ENCODE measurements around the gene SPTBN5. TPM values are rescaled to one million over a fixed set of nuclear protein-coding genes. Genes with fewer than 3 reads are reported as not detected.

The SPTBN5 gene
- total RNA-seq, 1 donor from 2014 or later = 0.32 TPM

- H3K27ac Mint-ChIP-seq (ENCODE audit: unreplicated experiment) = no peak overlapping the region
- peaks cover 4% of the 10 kb centered on the region for H3K9me3 Mint-ChIP-seq (ENCODE audit: unreplicated experiment)
- no peaks in the 10 kb centered on the region for H3K36me3 Mint-ChIP-seq (ENCODE audit: unreplicated experiment)
- no peak for DNase-seq
- TF ChIP-seq CTCF (IDR thresholded peaks at IDR 0.05; ENCODE audit: partially characterized antibody, unreplicated experiment) = no peak
- H3K4me3 Mint-ChIP-seq (ENCODE audit: unreplicated experiment) = no peak overlapping the region
- H3K4me1 Mint-ChIP-seq (ENCODE audit: low read depth, unreplicated experiment) = peaks cover 2% of the 10 kb centered on the region
- H3K27me3 Mint-ChIP-seq (ENCODE audit: unreplicated experiment) = peaks cover 8% of the 10 kb centered on the region
Observed at GRCh38 chr15:41822957-41823356, 70.9 kb downstream of the SPTBN5 start.

GRCh38 chr15:41822471-41822870 is 71.4 kb downstream of the SPTBN5 start:
- H3K36me3 Mint-ChIP-seq (ENCODE audit: unreplicated experiment) = no peaks in the 10 kb centered on the region
- no peak for DNase-seq
- H3K27ac Mint-ChIP-seq (ENCODE audit: unreplicated experiment) = no peak overlapping the region

GRCh38 chr15:41821831-41822230 is 72.0 kb downstream of the SPTBN5 start:
- no peaks in the 10 kb centered on the region for H3K36me3 Mint-ChIP-seq (ENCODE audit: unreplicated experiment)
- peaks cover 2% of the 10 kb centered on the region for H3K4me1 Mint-ChIP-seq (ENCODE audit: low read depth, unreplicated experiment)
- H3K27me3 Mint-ChIP-seq (ENCODE audit: unreplicated experiment) = peaks cover 9% of the 10 kb centered on the region
- peaks cover 7% of the 10 kb centered on the region for H3K9me3 Mint-ChIP-seq (ENCODE audit: unreplicated experiment)
- H3K27ac Mint-ChIP-seq (ENCODE audit: unreplicated experiment) = no peak overlapping the region
- H3K4me3 Mint-ChIP-seq (ENCODE audit: unreplicated experiment) = no peak overlapping the region
- DNase-seq = no peak
- TF ChIP-seq CTCF (IDR thresholded peaks at IDR 0.05; ENCODE audit: partially characterized antibody, unreplicated experiment) = no peak

More at GRCh38 chr15:41822471-41822870, 71.4 kb downstream of the SPTBN5 start:
- no peak overlapping the region for H3K4me3 Mint-ChIP-seq (ENCODE audit: unreplicated experiment)
- H3K4me1 Mint-ChIP-seq (ENCODE audit: low read depth, unreplicated experiment) = peaks cover 2% of the 10 kb centered on the region
- peaks cover 7% of the 10 kb centered on the region for H3K9me3 Mint-ChIP-seq (ENCODE audit: unreplicated experiment)
- no peak for TF ChIP-seq CTCF (IDR thresholded peaks at IDR 0.05; ENCODE audit: partially characterized antibody, unreplicated experiment)
- peaks cover 8% of the 10 kb centered on the region for H3K27me3 Mint-ChIP-seq (ENCODE audit: unreplicated experiment)

GRCh38 chr15:41820791-41821423 is 72.9 kb downstream of the SPTBN5 start:
- no peak overlapping the region for H3K27ac Mint-ChIP-seq (ENCODE audit: unreplicated experiment)
- H3K9me3 Mint-ChIP-seq (ENCODE audit: unreplicated experiment) = peaks cover 4% of the 10 kb centered on the region
- H3K27me3 Mint-ChIP-seq (ENCODE audit: unreplicated experiment) = peaks cover 5% of the 10 kb centered on the region
- no peak for DNase-seq
- no peak overlapping the region for H3K4me3 Mint-ChIP-seq (ENCODE audit: unreplicated experiment)
- TF ChIP-seq CTCF (IDR thresholded peaks at IDR 0.05; ENCODE audit: partially characterized antibody, unreplicated experiment) = no peak
- H3K36me3 Mint-ChIP-seq (ENCODE audit: unreplicated experiment) = no peaks in the 10 kb centered on the region
- peaks cover 2% of the 10 kb centered on the region for H3K4me1 Mint-ChIP-seq (ENCODE audit: low read depth, unreplicated experiment)

GRCh38 chr15:41819455-41820050 is 74.3 kb downstream of the SPTBN5 start:
- peaks cover 5% of the 10 kb centered on the region for H3K27me3 Mint-ChIP-seq (ENCODE audit: unreplicated experiment)
- DNase-seq = no peak
- no peaks in the 10 kb centered on the region for H3K36me3 Mint-ChIP-seq (ENCODE audit: unreplicated experiment)
- TF ChIP-seq CTCF (IDR thresholded peaks at IDR 0.05; ENCODE audit: partially characterized antibody, unreplicated experiment) = no peak
- H3K4me3 Mint-ChIP-seq (ENCODE audit: unreplicated experiment) = no peak overlapping the region
- peaks cover 2% of the 10 kb centered on the region for H3K4me1 Mint-ChIP-seq (ENCODE audit: low read depth, unreplicated experiment)
- H3K27ac Mint-ChIP-seq (ENCODE audit: unreplicated experiment) = no peak overlapping the region
- peaks cover 4% of the 10 kb centered on the region for H3K9me3 Mint-ChIP-seq (ENCODE audit: unreplicated experiment)
